BLaER1 (cell line): Measurements from ENCODE around the gene CRIP1.
A peak's percentile ranks its signal among the peaks of the same experiment; 100 is the strongest.

ENCODE experiments used
- H3K27ac ChIP-seq: shearing (Covaris generic); formaldehyde crosslinking; 2 replicates; pipeline ENCODE4 v1.8.1; 2022
- H3K27me3 ChIP-seq: shearing (Covaris generic); formaldehyde crosslinking; 2 replicates; pipeline ENCODE4 v1.8.1; 2022
- H3K36me3 ChIP-seq: shearing (Covaris generic); formaldehyde crosslinking; 2 replicates; pipeline ENCODE4 v1.8.1; 2022
- H3K4me1 ChIP-seq: shearing (Covaris generic); formaldehyde crosslinking; 2 replicates; pipeline ENCODE4 v1.8.1; 2022
- H3K4me2 ChIP-seq: shearing (Covaris generic); formaldehyde crosslinking; 2 replicates; pipeline ENCODE4 v1.8.1; 2022
- H3K4me3 ChIP-seq: shearing (Covaris generic); formaldehyde crosslinking; 2 replicates; pipeline ENCODE4 v1.8.1; 2022
- H3K9ac ChIP-seq: shearing (Covaris generic); formaldehyde crosslinking; 2 replicates; pipeline ENCODE4 v1.8.1; 2022
- H3K9me3 ChIP-seq: shearing (Covaris generic); formaldehyde crosslinking; 2 replicates; pipeline ENCODE4 v1.8.1; 2022
- H4K20me1 ChIP-seq: shearing (Covaris generic); formaldehyde crosslinking; 2 replicates; pipeline ENCODE4 v1.8.1; 2022
- Cebpa-rat ChIP-seq: shearing (Covaris generic); IDR thresholded peaks from 2 replicates; pipeline ENCODE4 v1.8.1; 2022

Gene CRIP1

DNA sequence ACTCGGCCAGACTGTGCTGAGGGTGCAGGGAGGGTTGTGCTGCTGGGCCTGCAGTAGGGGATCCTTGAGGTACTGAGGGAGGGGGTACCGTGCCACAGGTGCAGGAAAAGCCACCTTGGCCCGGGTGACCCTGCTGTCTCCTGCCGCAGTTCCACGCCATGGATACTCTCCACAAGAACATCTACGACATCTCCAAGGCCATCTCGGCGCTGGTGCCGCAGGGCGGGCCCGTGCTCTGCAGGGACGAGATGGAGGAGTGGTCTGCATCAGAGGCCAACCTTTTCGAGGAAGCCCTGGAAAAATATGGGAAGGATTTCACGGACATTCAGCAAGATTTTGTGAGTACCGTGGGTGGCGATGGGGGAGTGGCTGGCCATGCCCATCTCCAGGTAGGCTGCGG, 26.1 kb upstream of the CRIP1 start:
- Histone ChIP-seq H3K4me3 (no peak overlapping the region), H3K27me3 (no peaks in the 10 kb centered on the region), H3K9me3 (no peaks in the 10 kb centered on the region), H4K20me1 (peaks cover 84% of the 10 kb centered on the region), H3K4me2 (no peak overlapping the region), H3K9ac (no peak overlapping the region), H3K4me1 (peaks cover 12% of the 10 kb centered on the region), H3K36me3 (peaks cover 89% of the 10 kb centered on the region), H3K27ac (no peak overlapping the region)
- TF ChIP-seq Cebpa-rat: no peak

- 0 out of 2 replicates have a peak overlapping the region, but pooled peaks have one; percentile 15 for H3K9ac ChIP-seq
- H3K27ac ChIP-seq: 0 out of 2 replicates have a peak overlapping the region, but pooled peaks have one; percentile 13
These were observed 24.8 kb upstream of the CRIP1 start for GRCh38 chr14:105461903-105462302.

GRCh38 chr14:105464501-105464900, 22.2 kb upstream of the CRIP1 start:
- no peak overlapping the region for H3K9ac ChIP-seq
- H3K4me3 ChIP-seq: no peak overlapping the region
- no peak overlapping the region for H3K4me2 ChIP-seq
- no peak overlapping the region for H3K27ac ChIP-seq
- no peak for TF ChIP-seq Cebpa-rat
- peaks cover 94% of the 10 kb centered on the region for H3K36me3 ChIP-seq
- peaks cover 89% of the 10 kb centered on the region for H4K20me1 ChIP-seq
- no peaks in the 10 kb centered on the region for H3K27me3 ChIP-seq
- no peaks in the 10 kb centered on the region for H3K9me3 ChIP-seq
- peaks cover 42% of the 10 kb centered on the region for H3K4me1 ChIP-seq

More at GRCh38 chr14:105461903-105462302, 24.8 kb upstream of the CRIP1 start:
- H3K27me3 ChIP-seq: no peaks in the 10 kb centered on the region
- peaks cover 83% of the 10 kb centered on the region for H4K20me1 ChIP-seq
- no peak overlapping the region for H3K4me3 ChIP-seq
- no peak for TF ChIP-seq Cebpa-rat
- H3K4me1 ChIP-seq: peaks cover 16% of the 10 kb centered on the region
- no peak overlapping the region; the same call in 1 of the 2 replicates for H3K4me2 ChIP-seq
- peaks cover 89% of the 10 kb centered on the region for H3K36me3 ChIP-seq
- H3K9me3 ChIP-seq: no peaks in the 10 kb centered on the region

GRCh38 chr14:105465209-105466031, 21.3 kb upstream of the CRIP1 start:
- H3K36me3 ChIP-seq: peaks cover 89% of the 10 kb centered on the region
- H3K27ac ChIP-seq: no peak overlapping the region
- H3K9me3 ChIP-seq: no peaks in the 10 kb centered on the region
- H3K4me2 ChIP-seq: no peak overlapping the region
- no peak for TF ChIP-seq Cebpa-rat
- H3K4me1 ChIP-seq: peaks cover 51% of the 10 kb centered on the region
- peaks cover 92% of the 10 kb centered on the region for H4K20me1 ChIP-seq
- no peak overlapping the region for H3K9ac ChIP-seq
- no peak overlapping the region for H3K4me3 ChIP-seq
- no peaks in the 10 kb centered on the region for H3K27me3 ChIP-seq

- no peak for TF ChIP-seq Cebpa-rat
- no peak overlapping the region for H3K9ac ChIP-seq
- H3K36me3 ChIP-seq: peaks cover 77% of the 10 kb centered on the region
- H4K20me1 ChIP-seq: peaks cover 91% of the 10 kb centered on the region
- H3K9me3 ChIP-seq: no peaks in the 10 kb centered on the region
- no peak overlapping the region for H3K27ac ChIP-seq
- no peak overlapping the region for H3K4me3 ChIP-seq
- H3K4me2 ChIP-seq: peak overlapping the region; percentile 100; the same call in 1 of the 2 replicates
- H3K27me3 ChIP-seq: no peaks in the 10 kb centered on the region
- H3K4me1 ChIP-seq: peaks cover 60% of the 10 kb centered on the region
These were observed 20.0 kb upstream of the CRIP1 start for GRCh38 chr14:105466531-105467248.

DNA sequence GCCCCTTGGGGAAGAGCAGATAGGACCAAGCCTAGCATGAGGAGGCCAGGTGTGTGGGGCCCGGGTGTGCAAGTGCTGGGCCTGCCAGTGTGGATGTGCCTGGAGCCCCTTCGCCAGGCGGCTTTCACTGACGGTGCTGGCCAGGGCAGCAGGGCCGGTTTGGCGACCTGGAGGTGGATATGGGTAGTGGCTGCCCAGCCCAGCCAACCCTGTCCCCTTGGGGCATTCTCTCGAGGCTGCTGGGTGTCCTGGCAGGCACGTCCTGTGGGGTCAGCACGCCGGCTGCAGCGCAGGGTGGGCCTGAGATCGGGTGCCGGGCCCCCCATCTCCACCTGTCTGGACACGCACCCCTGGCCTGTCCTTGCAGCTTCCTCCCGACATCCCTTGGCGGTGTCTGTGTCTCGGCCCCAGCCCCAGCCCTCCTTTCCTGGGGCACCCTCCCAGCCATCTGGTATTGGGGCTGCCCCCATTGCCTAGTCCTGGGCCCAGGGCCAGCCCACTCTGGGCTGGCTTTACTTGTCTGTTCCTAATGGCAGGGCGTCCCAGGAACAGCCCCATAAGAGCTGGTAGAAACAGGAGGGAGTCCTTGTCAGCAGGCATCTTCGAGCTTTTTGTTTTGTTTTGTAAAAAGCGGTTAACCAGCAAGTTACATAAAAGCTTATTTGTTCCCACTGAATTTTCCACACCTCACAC, 19.3 kb upstream of the CRIP1 start:
- H4K20me1 ChIP-seq: peaks cover 91% of the 10 kb centered on the region

DNA sequence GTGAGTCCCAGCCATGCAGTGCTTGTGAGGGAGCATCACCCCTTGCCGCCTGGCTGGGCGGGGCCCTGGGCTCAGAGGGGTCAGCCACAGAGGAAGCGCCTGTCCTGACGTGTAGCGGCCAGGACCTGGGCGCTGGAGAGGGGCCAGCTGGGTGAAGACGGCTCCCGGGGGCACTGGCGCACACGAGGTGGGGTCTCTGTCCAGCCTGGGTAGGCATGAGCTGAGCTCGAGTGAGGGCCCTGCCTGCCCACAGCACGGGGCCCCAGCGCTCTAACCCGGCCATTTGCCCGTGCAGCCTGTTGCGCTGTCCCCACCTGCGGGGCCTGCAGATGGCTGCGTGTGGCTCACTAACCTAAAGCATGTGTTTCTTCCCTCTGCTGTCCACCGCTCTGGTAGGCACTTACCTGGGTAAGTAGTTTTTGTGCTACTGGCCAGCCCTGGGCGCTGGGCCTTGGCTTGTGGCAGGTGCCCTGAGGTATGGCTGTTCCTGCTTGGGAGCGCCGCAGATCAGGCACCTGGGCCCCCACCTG, 18.7 kb upstream of the CRIP1 start:
- Histone ChIP-seq H3K27ac (no peak overlapping the region), H3K27me3 (no peaks in the 10 kb centered on the region), H3K4me3 (no peak overlapping the region), H3K4me1 (peaks cover 64% of the 10 kb centered on the region), H4K20me1 (peaks cover 91% of the 10 kb centered on the region), H3K9me3 (no peaks in the 10 kb centered on the region), H3K4me2 (peak overlapping the region; percentile 100), H3K9ac (0 out of 2 replicates have a peak overlapping the region, but pooled peaks have one; percentile 16), H3K36me3 (peaks cover 64% of the 10 kb centered on the region)
- no peak for TF ChIP-seq Cebpa-rat

More for the DNA sequence above, 19.3 kb upstream of the CRIP1 start:
- H3K4me2 ChIP-seq: peak overlapping the region; percentile 100
- no peak for TF ChIP-seq Cebpa-rat
- peaks cover 70% of the 10 kb centered on the region for H3K36me3 ChIP-seq
- no peak overlapping the region for H3K4me3 ChIP-seq
- H3K9ac ChIP-seq: 0 out of 2 replicates have a peak overlapping the region, but pooled peaks have one; percentile 16
- no peak overlapping the region for H3K27ac ChIP-seq
- no peaks in the 10 kb centered on the region for H3K9me3 ChIP-seq
- H3K27me3 ChIP-seq: no peaks in the 10 kb centered on the region
- H3K4me1 ChIP-seq: peaks cover 60% of the 10 kb centered on the region

GRCh38 chr14:105468621-105469241, 18.0 kb upstream of the CRIP1 start:
- no peaks in the 10 kb centered on the region for H3K9me3 ChIP-seq
- peaks cover 72% of the 10 kb centered on the region for H3K4me1 ChIP-seq
- peak overlapping the region; percentile 100 for H3K4me2 ChIP-seq
- no peaks in the 10 kb centered on the region for H3K27me3 ChIP-seq
- H3K9ac ChIP-seq: peak overlapping the region; percentile 50; the same call in 1 of the 2 replicates
- H3K36me3 ChIP-seq: peaks cover 56% of the 10 kb centered on the region
- peak overlapping the region; percentile 65 for H3K27ac ChIP-seq
- no peak for TF ChIP-seq Cebpa-rat
- peaks cover 90% of the 10 kb centered on the region for H4K20me1 ChIP-seq
- H3K4me3 ChIP-seq: 0 out of 2 replicates have a peak overlapping the region, but pooled peaks have one; percentile 28
